GM19099 (cell line): Measurements from ENCODE around the gene RDX.

ENCODE experiments used
- POLR2A ChIP-seq: IDR thresholded peaks from 3 replicates; pipeline ENCODE4 v1.6.1; 2011; ENCODE audit warnings: low read depth; ENCODE audit not compliant: insufficient read length; ENCODE audit errors: extremely low read depth

The RDX gene

DNA sequence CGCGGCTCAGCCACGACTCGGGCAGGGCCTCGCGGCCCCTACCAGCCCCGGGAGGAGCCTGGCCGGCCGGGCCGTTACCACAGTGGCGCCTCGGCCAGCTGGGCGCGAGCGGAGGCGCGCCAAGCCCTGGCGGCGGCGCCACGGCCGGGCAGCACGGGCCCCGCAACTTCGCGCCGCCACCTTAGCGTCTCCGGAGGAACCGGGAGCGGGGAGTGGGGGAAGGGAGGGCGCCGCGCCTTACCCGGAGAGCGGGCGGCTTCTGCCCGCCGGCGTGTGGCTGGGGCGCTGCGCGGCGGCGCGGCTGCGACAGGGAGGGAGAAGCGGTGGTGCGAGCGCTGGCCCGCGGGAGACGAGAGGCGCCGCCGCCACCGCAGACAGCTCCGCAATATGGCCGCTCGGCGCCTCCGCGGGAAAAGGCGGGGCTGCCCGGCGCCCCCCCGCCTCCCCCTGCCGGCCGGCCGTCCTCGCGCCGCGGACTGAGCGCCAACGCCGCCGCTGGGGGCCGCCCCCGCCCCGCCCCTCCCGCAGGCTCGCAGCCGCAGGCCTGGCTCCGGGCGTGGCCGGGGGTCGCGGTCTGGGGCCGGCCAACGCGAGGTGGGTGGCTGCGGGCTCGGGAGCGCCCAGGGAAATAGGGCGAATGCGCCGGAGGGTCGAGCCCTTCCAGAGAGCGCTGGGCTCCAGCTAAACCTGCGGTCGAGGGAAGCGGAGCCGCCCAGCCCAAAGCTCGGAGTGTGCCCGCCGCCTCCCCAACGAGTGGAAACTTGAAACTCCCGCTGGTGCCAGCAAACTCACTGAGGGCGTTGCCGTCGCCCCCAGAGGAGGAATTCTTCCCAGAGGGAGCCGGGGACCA lies at the start of gene RDX:
TSS of gene RDX (minus strand) at position 389 of the 850 bp plus-strand sequence. CDS start 16,922 bp downstream, outside the sequence.
- peak; percentile 74 for TF ChIP-seq POLR2A

DNA sequence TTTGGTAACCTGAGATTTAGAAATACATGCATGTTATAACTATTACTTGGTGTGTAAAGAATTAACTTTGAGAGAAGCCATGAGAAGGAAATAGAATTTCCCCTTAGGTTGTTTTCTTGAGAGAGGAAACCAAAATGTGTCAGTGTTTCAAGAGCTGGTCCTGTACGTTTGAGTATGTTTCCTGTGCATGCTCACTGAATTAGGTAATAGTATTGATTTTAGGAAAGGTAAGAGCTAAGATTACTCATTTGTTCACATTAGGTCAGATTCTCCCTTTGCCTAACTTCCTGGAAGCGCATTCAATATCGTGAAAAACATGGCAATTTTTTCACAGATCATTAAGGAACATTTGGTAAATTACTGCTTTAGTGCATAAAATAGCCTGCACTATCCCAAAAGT lies 49.3 kb upstream of the RDX start:
- no peak for TF ChIP-seq POLR2A

DNA sequence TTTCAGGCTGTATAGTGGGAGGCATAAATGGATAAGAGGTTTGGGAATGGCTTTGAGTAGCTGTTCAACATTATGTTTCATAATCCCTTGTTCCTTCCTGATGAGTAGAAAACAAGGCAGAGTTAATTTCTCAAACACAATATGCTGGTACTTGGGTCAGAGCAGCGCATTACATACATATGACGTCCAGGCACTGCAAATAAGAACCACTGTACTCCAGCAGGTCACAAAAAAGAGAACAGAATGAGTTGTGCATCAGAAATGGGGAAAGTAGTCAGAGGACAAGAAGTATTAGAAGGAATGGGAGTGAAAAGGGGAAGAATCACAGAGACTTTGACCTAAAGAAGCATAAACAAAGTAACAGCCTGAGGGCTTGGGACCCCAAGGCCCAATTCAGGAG lies 44.0 kb upstream of the RDX start:
- TF ChIP-seq POLR2A: no peak

DNA sequence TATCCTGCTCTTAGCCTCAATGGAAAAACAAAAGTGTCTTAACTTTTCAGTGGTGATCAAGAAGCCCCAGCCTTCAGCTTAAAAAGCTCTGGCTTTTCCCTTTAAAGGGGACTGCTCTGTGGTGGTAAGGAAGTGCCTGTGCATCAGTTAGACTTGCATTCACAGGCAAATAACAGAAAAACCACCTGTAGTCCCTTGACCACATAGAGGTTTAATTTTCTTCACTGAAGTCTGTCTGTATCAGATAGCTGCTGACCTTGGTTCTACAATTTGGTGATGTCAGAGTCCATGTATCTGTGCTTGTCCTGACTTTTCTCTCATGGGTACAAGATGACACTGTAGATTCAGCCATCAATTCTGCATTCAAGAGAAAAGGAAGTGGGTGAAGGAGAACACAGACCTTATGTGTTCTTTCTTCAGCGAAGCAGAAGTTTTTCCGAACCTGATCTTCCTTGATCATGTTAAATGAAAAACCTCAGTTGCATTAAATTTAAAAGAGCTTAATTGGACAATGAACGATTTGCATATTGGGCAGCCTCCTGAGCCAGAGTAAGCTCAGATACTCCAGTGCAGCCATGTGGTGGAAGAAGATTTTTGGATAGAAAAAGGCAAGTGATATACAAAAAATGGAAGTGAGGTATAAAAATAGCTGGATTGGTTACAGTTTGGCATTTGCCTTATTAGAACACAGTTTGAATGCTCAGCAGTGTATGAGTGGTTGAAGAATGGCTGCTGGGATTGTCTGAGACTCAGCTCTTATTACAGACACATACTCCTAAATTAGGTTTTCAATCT lies 43.2 kb upstream of the RDX start:
- no peak for TF ChIP-seq POLR2A

DNA sequence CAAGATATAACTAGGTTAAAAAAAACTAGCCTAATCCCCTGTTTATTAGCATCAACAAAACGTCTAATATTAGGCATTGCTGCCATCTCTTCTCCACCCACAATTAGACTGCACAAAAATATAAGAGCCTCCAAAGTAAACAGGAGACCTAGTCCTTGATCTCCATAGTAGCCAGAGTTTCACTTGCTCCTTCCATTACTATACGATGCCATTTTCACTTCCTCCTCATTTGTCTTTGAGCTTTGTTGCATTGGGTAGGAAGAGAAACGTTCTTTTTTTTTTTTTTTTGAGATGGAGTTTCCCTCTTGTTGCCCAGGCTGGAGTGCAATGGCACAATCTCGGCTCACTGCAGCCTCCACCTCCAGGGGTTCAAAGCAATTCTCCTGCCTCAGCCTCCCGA lies 42.3 kb upstream of the RDX start:
- TF ChIP-seq POLR2A: no peak

DNA sequence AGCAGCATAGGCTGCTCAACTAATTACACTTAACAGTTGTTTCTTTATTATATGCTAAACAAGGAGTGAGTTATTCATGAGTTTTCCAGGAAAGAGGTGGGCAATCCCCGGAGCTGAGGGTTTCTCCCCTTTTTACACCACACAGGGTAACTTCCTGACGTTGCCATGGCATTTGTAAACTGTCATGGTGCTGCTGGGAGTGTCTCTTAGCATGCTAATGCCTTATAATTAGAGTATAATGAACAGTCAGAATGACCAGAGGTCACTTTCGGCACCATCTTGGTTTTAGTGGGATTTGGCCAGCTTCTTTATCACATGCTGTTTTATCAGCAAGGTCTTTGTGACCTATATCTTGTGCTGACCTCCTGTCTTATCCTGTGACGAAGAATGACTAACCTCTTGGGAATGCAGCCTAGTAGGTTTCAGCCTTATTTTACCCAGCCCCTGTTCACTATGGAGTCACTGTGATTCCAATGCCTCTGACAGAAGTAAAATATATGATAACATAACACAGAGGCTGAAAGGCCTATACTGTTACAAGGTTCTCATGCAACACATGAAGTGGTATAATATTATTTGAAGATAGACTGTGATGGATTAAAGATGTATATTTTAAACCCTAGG lies 41.3 kb upstream of the RDX start:
- no peak for TF ChIP-seq POLR2A

DNA sequence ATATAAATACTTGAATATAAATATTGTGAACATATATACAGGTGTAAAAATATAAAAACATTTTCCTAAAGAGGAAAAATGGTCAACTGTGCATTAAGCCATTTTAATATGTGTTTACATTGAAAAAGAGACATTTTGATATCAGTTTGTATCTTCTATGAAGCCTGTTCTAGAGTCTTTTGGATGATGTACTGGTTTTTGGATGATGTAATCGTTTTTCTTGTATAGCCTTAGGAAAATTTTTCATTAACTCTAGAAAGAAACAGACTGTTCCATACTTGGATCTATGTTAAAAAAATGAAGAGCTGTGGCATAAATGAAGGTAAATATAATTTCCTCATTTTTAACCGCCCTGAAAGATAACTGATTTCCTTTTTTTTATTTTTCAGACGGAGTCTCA lies 39.6 kb upstream of the RDX start:
- TF ChIP-seq POLR2A: no peak

DNA sequence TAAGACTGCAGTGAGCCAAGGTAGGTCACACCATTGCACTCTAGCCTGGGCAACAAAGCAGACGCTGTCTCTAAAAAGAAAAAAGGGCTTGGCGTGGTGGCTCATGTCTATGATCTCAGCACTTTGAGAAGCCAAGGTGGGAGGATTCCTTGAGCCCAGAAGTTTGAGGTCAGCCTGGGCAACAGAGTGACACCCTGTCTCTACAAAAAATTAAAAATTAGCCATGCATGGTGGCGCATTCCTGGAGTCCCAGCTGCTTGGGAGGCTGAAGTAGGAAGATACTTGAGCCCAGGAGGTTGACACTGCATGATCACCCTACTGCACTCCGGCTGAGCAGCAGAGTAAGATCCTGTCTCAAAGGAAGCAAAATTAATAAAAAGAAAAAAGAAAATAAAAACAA lies 38.9 kb upstream of the RDX start:
- TF ChIP-seq POLR2A: no peak

DNA sequence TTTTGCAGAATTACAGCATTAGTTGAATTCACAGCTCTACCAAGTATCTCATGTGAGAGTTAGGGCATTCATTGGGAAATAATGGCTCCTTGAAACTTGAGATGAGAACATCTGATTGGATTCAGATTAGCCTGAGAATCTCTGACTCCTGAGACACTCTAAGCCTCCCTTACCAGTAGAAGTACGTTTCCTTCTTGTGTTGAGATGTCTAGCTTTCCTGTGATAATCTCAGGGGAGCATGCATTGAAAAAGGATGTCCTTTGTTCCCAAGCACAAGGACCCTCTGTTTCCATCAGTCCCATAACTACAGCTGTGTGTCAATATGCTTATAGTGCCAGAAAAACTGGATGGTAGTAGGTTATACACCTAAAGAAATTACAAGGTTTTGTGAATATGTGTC lies 35.2 kb upstream of the RDX start:
- no peak for TF ChIP-seq POLR2A

DNA sequence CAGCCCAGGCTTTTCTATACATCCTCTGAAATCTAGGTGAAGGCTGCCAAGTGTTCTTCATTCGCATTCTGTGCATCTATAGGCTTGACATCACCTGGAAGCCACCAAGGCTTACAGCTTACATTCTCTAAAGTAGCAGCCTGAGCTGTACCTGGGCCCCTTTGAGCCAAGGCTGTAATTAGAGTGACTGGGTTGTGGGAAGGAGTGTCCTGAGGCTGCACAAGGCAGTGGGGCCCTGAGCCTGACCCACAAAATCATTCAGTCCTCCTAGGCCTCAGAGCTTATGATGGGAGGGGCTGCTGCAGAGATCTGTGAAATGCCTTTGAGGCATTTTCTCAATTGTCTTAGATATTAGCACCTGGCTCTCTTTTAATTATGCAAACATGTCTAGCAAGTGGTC lies 33.0 kb upstream of the RDX start:
- no peak for TF ChIP-seq POLR2A

DNA sequence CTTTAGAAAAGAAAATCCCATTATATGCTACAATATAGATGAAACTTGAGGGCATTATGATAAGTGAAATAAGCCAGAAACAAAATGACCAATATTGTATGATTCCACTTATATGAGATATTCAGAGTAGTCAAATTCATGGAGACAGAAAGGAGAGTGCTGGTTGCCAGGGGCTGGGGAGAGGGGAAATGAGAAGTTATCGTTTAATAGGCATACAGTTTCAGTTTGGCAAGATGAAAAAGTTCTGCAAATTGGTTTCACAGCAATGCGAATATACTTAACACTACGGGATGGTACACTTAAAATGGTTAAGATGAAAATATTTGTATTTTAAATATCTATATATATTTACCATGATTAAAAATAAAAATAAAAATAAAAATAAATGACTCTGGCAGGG lies 31.1 kb upstream of the RDX start:
- TF ChIP-seq POLR2A: no peak

DNA sequence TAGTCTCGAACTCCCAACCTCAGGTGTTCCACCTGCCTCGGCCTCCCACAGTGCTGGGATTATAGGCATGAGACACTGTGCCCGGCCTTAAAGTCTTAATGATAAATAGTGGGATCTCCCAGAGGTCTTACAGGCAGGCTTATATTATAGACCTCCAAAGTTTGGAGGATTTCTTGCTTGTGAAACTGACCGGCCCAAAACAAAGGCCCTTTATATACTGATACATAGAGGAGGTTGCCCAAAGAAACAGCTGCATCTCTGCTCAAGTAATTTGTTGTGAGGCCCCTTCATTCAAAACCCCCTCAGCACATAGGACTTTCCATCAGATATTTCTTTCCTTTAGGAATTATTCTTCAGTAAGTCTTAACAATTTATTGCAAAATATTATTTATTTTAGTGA lies 27.4 kb upstream of the RDX start:
- TF ChIP-seq POLR2A: no peak

DNA sequence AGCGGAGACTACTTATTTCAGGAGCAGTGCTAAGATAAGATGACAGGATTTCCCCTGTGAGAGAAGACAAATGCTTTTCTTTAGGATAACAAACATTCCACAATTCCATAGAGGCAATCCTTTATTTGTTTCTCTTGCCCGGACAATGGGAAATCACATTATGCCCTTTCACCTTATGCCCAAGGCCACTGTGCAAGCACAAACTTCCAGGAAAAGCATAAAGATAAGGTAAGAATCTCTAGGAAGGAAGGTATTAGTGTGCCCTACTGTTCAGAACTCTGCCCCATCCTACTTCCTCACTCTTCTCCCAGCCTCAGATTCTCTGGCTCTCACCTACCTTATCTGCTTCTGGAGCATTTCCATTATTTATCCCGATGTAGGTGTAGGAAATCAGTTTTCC lies 23.1 kb upstream of the RDX start:
- no peak for TF ChIP-seq POLR2A

DNA sequence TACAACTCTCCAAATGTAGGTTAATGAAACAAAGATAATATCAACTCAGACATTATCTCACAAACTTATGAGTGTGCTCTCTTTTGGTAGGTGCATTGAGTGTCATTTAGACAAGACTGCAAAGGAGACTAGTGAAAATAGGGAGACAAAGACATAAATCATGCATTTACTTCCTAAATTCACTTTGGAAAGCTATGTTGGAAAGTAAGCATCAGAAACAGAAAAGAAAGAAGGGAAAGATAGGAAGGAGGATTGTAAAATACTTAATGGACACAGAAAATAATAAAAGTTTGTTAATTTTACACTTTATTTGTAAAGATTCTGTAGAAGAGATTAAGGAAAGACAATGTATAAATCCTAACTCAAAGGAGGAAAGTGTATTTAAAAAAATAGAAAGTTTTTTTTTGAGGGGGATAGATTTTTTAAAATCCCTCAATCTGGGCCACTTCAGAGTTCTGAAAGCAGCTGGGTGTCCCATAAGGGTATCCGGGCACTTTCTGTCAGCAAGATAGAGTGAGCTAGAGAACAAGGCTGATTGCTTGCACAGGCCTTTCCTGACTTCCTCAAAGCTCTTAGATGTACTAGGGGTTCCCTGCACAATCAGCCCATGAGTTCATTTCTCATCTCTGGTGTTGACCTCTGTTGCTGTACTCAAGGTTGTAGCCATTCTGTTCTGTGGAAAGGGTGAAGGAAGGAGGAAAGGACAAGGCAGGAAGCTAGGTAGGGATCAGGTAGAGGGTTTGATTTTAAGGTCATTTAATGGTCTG lies 22.4 kb upstream of the RDX start:
- TF ChIP-seq POLR2A: no peak

DNA sequence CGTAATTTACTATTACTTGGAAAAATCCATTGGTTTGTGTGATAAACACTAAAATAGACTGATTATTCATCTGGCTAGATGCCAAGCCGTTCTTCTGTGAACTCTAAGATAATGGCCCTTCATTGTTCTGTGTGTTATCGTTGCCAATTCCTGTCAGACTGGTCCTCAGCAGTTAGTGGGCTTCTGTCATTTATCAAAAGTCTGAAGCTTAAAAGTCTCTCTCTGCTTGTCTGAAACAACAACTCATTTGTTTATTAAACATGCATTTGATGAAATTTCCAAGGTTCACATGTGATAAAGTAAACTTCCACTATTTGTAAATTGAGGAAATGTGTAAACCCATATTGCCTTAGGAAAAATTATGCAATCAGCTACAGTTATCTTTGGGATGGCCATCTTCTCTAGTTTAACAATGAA lies 21.1 kb upstream of the RDX start:
- no peak for TF ChIP-seq POLR2A
